ENCODE measurements around the gene PRPH.
"Not testable (repeated sequence)": the region's sequence is repeated elsewhere in the genome, so short reads cannot be mapped to it uniquely, and the experiment has no call there.

Gene PRPH

GRCh38 chr12:49333778-49334177 is 38.8 kb downstream of the PRPH start:
- not testable (repeated sequence) for DNase-seq (ENCODE audit: low read depth)

GRCh38 chr12:49334226-49334625 is 39.3 kb downstream of the PRPH start:
- no peak for DNase-seq (ENCODE audit: low read depth)

GRCh38 chr12:49334681-49335080 is 39.7 kb downstream of the PRPH start:
- DNase-seq (ENCODE audit: low read depth): no peak

- no peak for DNase-seq (ENCODE audit: low read depth)
Measured at GRCh38 chr12:49335118-49335954, 40.4 kb downstream of the PRPH start.

GRCh38 chr12:49335955-49336644 is 41.2 kb downstream of the PRPH start:
- no peak for DNase-seq (ENCODE audit: low read depth)

- DNase-seq (ENCODE audit: low read depth): peak; percentile 80
Measured at GRCh38 chr12:49336645-49337584, 42.0 kb downstream of the PRPH start, which contains the start of gene C1QL4. Gene C1QL4, minus strand, starts transcription at chr12:49337188. Its CDS starts 711 bp downstream, at chr12:49336477.

- no peak for DNase-seq (ENCODE audit: low read depth)
Measured at GRCh38 chr12:49338830-49339463, 44.0 kb downstream of the PRPH start.

- no peak for DNase-seq (ENCODE audit: low read depth)
Measured at GRCh38 chr12:49339464-49339861, 44.5 kb downstream of the PRPH start.

- DNase-seq (ENCODE audit: low read depth): no peak
Measured at GRCh38 chr12:49340095-49340870, 45.3 kb downstream of the PRPH start.

- no peak for DNase-seq (ENCODE audit: low read depth)
Measured at GRCh38 chr12:49340971-49341776, 46.2 kb downstream of the PRPH start.

- DNase-seq (ENCODE audit: low read depth): no peak
Measured at GRCh38 chr12:49341777-49342065, 46.8 kb downstream of the PRPH start.

- DNase-seq (ENCODE audit: low read depth): peak; percentile 71
Measured at GRCh38 chr12:49342066-49342913, 47.3 kb downstream of the PRPH start.

GRCh38 chr12:49342914-49343731 is 48.2 kb downstream of the PRPH start:
- DNase-seq (ENCODE audit: low read depth): no peak

GRCh38 chr12:49344486-49345050 is 49.6 kb downstream of the PRPH start:
- no peak for DNase-seq (ENCODE audit: low read depth)

GRCh38 chr12:49345051-49345824 is 50.3 kb downstream of the PRPH start:
- no peak for DNase-seq (ENCODE audit: low read depth)

GRCh38 chr12:49345825-49346658 is 51.1 kb downstream of the PRPH start:
- DNase-seq (ENCODE audit: low read depth): no peak
